Omental fat pad (tissue), 4 donors: ENCODE data around the gene CLDN22. TPM values are rescaled to one million over a fixed set of nuclear protein-coding genes. Genes with fewer than 3 reads are reported as not detected.

Experiments used
- ATAC-seq: fragments of 150-250 bp; one replicate; pipeline ENCODE4 v1.9.1; 2016; ENCODE audit warnings: mild to moderate bottlenecking, moderate library complexity; ENCODE audit not compliant: low FRiP score
- DNase-seq: peaks from one replicate; pipeline ENCODE4 v3.0.0-alpha.2; 2019; ENCODE audit warnings: low spot score
- total RNA-seq, 4 donors: library from RNA; depleted of rRNA; stranded (reverse); fragments of >200 nt; gene quantifications; one replicate each; pipeline ENCODE4 v1.1.0, GENCODE V29; 2016
- TF ChIP-seq, protein P1 (sequence below), 3 donors: fragments of 450-650 bp; IDR thresholded peaks; one replicate each; pipeline ENCODE4 v1.5.1; 2016 to 2017; ENCODE audit warnings: antibody characterized with exemption in 3 of 3, mild to moderate bottlenecking in 3 of 3, moderate library complexity in 2 of 3

Gene CLDN22
- total RNA-seq, 4 donors from 2014 or later, result not detected

DNA sequence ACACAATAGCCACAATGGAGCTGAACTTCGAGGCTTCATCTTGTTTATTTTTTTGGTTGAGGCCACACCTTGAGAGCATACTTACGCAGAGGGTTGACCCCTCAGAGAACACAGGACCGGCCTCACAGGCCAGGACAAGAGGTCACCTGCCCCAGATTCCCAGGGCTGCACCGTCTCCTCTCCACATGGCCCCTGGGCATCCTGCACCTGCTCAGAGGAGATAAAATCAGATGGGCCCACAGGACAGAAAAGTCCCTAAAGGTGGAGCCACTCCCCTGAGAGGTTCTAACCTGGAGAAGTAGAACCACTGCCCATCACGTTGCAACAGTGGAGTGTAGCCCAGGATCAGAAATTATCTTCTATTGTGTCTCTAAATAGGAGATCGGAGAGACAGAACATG, 3.2 kb upstream of the CLDN22 start:
- DNase-seq (no peak), ATAC-seq (no peak)
- TF ChIP-seq, protein P1, sequence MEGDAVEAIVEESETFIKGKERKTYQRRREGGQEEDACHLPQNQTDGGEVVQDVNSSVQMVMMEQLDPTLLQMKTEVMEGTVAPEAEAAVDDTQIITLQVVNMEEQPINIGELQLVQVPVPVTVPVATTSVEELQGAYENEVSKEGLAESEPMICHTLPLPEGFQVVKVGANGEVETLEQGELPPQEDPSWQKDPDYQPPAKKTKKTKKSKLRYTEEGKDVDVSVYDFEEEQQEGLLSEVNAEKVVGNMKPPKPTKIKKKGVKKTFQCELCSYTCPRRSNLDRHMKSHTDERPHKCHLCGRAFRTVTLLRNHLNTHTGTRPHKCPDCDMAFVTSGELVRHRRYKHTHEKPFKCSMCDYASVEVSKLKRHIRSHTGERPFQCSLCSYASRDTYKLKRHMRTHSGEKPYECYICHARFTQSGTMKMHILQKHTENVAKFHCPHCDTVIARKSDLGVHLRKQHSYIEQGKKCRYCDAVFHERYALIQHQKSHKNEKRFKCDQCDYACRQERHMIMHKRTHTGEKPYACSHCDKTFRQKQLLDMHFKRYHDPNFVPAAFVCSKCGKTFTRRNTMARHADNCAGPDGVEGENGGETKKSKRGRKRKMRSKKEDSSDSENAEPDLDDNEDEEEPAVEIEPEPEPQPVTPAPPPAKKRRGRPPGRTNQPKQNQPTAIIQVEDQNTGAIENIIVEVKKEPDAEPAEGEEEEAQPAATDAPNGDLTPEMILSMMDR (IDR thresholded peaks at IDR 0.05), result no peak

DNA sequence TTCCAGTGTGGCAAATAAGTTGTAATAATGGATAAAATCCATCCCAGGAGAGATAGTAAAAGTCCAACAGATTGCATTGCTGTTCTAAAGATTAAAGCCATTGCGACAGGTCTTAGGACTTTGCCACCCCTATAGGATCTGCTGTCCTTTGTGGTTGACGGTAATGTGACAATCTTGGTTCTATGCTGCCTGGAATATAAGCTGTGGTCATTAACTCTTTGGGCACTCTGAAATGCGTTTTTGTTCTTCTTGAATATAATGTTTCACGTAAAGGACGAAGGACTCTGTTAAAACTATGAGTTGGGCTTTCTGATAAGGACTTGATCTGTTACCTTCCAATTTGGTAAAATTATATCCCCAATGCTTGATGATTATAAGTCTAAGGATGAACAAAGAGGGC, 2.2 kb upstream of the CLDN22 start, which contains the start of gene CLDN24:
Gene CLDN24, minus strand, starts transcription at position 101 of the 400 bp plus-strand sequence. Its CDS starts 0 bp downstream, at position 101.
- TF ChIP-seq, protein P1 (IDR thresholded peaks at IDR 0.05), result no peak
- DNase-seq (no peak), ATAC-seq (no peak)

DNA sequence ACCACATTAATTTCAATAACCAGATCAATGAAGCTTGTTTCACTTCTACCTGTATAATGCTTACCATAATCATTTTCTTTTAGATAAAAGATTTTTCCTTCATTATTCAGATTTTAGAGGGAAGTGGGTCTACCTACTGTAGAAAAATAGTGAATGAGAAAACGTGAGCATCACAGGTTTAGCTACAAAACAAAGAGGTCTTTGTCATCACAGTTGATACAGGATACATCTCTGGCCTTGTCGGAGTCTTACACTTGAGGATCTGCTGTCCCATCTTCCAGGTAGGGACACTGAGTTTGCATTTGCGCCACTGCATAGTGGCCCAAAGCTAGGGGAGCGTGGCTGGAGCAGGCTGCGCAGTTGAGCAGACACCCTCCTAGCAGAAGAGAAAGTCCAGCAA, 1.4 kb upstream of the CLDN22 start:
- ATAC-seq, result no peak
- no peak for DNase-seq
- TF ChIP-seq, protein P1 (IDR thresholded peaks at IDR 0.05), result no peak

DNA sequence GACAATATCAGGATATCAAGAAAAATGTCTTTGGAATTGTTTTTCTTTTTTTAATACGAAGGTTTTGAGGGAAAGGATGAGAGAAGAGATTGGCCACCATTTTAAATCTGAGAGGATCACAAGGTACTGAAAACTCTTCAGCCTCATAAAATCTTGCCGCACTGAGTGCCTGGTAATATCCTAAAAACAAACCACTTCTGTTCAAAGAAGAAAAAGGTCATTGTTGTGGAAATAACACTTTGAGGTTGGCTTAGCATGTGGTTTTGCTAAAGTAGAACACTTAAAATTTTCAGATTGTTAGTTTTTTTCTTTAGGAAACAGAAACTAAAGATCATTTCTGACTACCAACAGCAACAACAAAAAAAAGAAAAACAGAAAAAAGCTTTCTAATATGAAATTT, 1.0 kb upstream of the CLDN22 start:
- TF ChIP-seq, protein P1 (IDR thresholded peaks at IDR 0.05), result no peak

DNA sequence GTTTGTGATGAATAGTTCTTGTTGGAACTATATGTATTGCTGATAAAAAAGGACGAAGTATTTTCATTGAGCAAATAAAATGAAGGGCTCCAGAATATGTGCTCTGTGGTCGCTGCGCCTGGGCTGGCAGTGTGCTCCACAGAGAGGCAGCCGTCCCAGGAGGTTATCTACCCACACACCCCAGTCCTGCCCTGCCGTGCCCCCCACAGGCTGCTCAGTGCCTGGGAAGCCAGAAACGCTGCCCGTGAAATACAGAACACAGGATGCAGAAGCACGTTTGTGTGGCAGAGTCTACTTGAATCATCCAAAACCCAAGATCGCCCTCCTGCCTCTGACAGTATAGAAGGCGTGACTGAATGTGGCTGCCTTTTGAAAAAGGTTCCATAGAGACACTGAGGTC, 1.4 kb downstream of the CLDN22 start:
- ATAC-seq, result no peak
- DNase-seq, result no peak
- TF ChIP-seq, protein P1 (IDR thresholded peaks at IDR 0.05), result no peak

More for the DNA sequence above, 1.0 kb upstream of the CLDN22 start:
- DNase-seq, result no peak
- no peak for ATAC-seq

DNA sequence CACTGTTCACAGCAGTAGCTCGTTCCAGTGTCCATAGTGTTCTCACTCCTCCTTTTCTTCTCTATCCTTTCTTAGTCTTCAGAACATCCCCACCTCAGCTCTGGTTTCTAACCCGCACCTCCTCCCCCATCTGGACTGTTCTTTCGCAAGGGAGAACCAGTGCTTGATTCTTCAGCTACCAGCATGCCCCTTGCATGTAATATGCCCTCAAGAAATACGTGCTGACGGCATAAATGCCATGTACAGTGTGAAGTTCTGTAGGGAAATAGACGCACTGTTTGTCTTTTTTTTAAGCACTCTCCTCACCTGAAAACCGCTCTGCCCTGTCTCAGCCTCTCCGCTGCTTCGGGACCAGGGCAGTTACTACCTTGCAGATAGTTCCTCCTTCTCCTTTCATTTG, 5.3 kb downstream of the CLDN22 start:
- ATAC-seq, result no peak
- TF ChIP-seq, protein P1 (IDR thresholded peaks at IDR 0.05), result no peak
- DNase-seq, result no peak

DNA sequence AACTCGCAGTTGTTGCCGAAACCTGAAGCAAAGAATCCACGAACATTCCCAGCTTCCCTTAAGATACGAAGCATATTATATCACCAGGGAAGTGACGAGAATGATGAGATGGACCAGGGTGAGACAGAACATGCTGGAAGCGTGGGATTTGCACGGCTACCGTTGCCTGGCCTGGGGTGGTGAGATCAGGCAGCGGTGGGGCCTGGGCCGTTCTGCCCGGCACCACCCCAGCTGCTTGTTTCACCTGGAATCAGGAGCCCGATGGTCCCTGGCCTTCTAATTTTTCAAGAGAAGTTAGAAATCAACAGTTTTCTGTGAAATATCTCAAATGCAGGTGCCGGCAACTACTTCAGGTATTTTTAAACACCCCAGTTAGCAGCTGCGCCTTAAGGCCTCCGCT, 5.7 kb downstream of the CLDN22 start:
- DNase-seq, result no peak
- TF ChIP-seq, protein P1 (IDR thresholded peaks at IDR 0.05), result no peak
- no peak for ATAC-seq
